AG04449 (cell line): ENCODE results near the gene PLIN1.

Experiments
- CTCF ChIA-PET: fragments of 350-600 bp; formaldehyde crosslinking; extraction: SDS; loops from one replicate; lab custom pipeline; 2021; ENCODE audit warnings: antibody characterized with exemption; lab: Yijun Ruan, JAX
- POLR2A ChIA-PET: fragments of 400-600, 350-600 bp; formaldehyde crosslinking; extraction: SDS; loops from one replicate; lab custom pipeline; 2020; ENCODE audit warnings: antibody characterized with exemption, inconsistent platforms; lab: Yijun Ruan, JAX
- DNase-seq: peaks from one replicate; pipeline ENCODE4 v3.0.0-alpha.2; 2010; ENCODE audit warnings: low read depth, low spot score
- H3K4me3 ChIP-seq: 2 replicates; pipeline ENCODE4 v1.5.1; 2011; ENCODE audit warnings: low read depth, mild to moderate bottlenecking, control low read depth, low read length
- TF ChIP-seq, protein P1 (sequence below): IDR thresholded peaks from one replicate; pipeline ENCODE4 v1.5.1; 2011; ENCODE audit warnings: mild to moderate bottlenecking, moderate library complexity, low read length, control low read depth, inconsistent platforms; ENCODE audit not compliant: insufficient read depth; ENCODE audit errors: missing control alignments

Gene PLIN1

DNA sequence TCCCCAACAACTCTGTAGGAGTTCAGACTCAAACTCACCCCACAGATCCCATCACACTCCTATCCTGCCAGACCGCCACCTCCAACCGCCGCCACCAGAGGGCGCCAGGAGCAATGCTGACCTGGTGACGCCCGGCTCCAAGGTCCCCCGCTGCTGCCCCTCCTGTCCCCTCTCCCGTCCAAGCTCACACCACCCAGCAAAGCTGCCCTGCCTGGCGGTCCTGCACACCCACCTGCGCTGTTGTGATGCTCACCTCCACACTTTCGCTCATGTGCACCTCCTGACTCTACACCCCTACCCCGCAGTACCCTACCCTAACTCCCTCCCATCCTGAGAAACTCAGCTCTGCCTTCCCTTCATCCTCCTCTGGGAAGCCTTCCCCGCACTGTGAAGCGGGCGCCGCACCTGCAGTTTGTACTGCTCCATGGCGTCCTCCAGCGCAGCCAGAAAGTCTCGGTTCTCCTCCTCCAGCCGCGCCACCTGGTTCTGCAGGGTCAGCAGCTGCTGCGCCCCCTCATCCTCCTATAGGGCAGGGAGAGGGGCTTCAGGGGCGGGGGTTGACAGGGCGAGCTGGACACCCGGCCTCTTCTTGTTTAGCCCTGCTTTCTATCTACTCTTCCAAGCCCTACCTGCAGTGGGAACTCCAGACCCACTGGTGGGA, 31.8 kb downstream of the PLIN1 start:
- TF ChIP-seq, protein P1, sequence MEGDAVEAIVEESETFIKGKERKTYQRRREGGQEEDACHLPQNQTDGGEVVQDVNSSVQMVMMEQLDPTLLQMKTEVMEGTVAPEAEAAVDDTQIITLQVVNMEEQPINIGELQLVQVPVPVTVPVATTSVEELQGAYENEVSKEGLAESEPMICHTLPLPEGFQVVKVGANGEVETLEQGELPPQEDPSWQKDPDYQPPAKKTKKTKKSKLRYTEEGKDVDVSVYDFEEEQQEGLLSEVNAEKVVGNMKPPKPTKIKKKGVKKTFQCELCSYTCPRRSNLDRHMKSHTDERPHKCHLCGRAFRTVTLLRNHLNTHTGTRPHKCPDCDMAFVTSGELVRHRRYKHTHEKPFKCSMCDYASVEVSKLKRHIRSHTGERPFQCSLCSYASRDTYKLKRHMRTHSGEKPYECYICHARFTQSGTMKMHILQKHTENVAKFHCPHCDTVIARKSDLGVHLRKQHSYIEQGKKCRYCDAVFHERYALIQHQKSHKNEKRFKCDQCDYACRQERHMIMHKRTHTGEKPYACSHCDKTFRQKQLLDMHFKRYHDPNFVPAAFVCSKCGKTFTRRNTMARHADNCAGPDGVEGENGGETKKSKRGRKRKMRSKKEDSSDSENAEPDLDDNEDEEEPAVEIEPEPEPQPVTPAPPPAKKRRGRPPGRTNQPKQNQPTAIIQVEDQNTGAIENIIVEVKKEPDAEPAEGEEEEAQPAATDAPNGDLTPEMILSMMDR = peak; percentile 95
- CTCF ChIA-PET = interaction anchor here (0.7 to 3.7 kb wide), 21 partner anchors 10 to 241 kb away, joined by 3 to 37 read pairs (median 7); no protein-coding TSS in a partner anchor
- H3K4me3 ChIP-seq = no peak overlapping the region
- DNase-seq = no peak
- POLR2A ChIA-PET = no interaction called here

DNA sequence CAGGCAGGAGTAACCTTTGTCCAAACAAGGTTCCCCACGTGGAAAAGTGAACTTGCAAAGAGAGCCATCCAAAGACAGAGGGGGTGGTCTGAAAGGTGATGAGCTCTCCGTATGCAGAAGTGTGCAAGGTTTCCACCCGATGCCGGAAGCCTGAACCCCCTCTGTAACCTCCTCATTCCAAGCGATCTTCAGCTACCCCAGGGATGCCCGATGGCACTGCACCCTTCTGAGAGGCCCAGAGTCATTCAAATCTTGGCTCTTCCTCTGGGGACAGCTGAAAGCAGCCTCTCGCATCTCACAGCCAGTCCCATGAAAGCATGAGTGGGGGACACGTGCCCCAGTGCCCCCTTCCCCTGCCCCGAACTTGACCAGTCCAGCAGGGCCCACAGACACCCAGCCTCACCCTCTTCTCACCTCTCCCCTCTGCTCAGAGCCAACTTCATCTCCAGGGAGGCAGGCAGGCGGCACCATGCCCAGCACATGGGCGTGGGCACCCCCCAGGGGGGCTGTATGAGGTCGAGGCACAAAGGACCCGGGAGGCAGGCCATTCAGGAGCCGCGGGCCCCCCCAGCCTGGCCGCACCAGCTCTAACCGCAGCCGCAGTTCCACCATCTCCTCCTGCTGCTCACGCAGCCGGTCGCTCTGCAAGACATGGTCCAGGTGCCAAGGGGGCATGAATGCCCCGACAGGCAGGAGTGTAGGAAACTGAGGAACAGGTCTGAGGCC, 32.6 kb downstream of the PLIN1 start:
- ChIA-PET CTCF (interaction anchor here (0.7 to 3.7 kb wide), 22 partner anchors 8 to 242 kb away, joined by 3 to 37 read pairs (median 6); partner anchors contain the start of gene KIF7), POLR2A (no interaction called here)

DNA sequence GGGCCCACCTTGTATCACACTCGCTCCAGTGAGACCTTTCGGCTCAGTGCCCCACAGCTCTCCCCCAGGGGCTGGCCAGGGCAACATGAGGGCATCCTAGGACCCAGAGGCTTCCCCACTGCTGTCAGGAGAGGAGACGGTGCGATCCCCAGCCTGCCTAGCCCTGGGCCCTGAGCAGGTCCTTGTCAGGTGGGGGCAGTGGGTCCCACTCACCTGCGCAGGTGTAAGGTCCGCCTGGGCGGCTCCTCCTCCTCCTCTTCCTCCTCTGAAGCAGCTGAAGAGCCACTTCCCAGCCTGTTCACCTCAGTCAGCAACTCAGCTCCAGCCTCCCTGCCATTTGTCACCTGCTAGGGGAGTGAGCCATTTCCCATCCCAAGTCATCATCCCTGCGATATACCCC, 33.5 kb downstream of the PLIN1 start:
- ChIA-PET POLR2A (no interaction called here), CTCF (interaction anchor here (0.7 to 3.7 kb wide), 15 partner anchors 12 to 132 kb away, joined by 3 to 37 read pairs (median 5); no protein-coding TSS in a partner anchor)
- TF ChIP-seq, protein P1 = no peak
- DNase-seq = no peak
- H3K4me3 ChIP-seq = no peak overlapping the region

More for the DNA sequence above, 32.6 kb downstream of the PLIN1 start:
- DNase-seq = no peak
- TF ChIP-seq, protein P1 = no peak
- H3K4me3 ChIP-seq = no peak overlapping the region

DNA sequence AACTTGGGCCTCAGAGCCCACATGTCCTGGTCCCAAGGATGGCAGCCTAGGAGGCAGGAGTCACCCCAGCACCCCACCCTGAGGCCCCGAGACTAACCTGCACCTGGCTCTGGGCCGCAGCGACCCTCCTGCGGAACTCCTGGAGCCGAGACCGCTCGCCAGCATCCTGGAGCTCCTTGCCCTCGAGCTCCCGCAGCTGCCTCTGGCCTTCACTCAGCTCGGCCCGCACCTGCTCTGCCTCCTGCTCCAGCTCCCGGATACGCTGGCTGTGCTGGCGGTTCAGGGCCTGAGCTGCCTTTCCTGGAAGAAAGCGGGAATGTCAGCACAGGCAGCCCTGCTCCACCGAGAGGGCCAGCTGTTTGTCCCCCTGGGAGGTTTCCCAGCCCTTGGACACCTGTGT, 37.1 kb downstream of the PLIN1 start:
- ChIA-PET POLR2A (no interaction called here), CTCF (no interaction called here)
- no peak for DNase-seq
- TF ChIP-seq, protein P1 = no peak
- H3K4me3 ChIP-seq = no peak overlapping the region

DNA sequence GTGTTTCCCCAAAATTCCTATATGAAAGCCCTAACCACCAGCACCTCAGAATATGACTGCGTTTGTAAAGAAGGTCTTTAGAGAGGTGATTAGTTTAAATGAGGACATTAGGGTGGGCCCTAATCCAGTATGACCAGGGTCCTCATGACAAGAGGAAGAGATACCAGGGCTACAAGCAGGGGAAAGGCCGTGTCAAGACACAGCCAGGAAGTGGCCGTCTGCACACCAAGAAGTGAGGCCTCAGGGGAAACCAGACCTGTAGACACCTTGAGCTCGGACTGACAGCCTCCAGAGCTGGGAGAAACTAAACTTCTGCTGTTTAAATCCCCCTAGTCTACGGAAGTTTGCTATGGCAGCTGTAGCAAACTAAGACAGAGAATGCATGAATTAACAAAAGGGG, 38.1 kb downstream of the PLIN1 start:
- no peak for DNase-seq
- CTCF ChIA-PET = no interaction called here
- TF ChIP-seq, protein P1 = no peak
- POLR2A ChIA-PET = no interaction called here
- H3K4me3 ChIP-seq = no peak overlapping the region

DNA sequence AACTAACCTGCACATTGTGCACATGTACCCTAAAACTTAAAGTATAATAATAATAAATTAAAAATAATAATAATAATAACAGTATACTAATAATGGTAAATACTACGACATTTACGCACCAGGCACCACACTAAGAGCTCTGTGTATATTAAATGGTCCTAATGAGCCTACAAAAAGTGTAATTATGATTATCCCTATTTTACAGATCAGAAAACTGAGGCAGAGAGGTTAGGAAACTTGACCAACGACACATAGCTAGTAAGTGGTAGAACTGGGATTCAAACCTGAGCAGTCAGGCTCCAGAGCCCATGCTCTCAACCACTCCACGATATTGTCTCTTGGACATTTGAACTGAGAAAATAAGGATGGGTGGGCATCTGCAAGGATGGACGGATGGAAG, 38.9 kb downstream of the PLIN1 start:
- no peak for DNase-seq
- H3K4me3 ChIP-seq = no peak overlapping the region
- TF ChIP-seq, protein P1 = no peak
- ChIA-PET CTCF (no interaction called here), POLR2A (no interaction called here)
